ENCODE measurements around the gene APOL3. TPM values are rescaled to one million over a fixed set of nuclear protein-coding genes. Genes with fewer than 3 reads are reported as not detected.
A peak's percentile ranks its signal among the peaks of the same experiment; 100 is the strongest.

APOL3 gene, protein sequence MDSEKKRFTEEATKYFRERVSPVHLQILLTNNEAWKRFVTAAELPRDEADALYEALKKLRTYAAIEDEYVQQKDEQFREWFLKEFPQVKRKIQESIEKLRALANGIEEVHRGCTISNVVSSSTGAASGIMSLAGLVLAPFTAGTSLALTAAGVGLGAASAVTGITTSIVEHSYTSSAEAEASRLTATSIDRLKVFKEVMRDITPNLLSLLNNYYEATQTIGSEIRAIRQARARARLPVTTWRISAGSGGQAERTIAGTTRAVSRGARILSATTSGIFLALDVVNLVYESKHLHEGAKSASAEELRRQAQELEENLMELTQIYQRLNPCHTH
- total RNA-seq (2016; rRNA removed; fragmentation: Illumina TruSeq; extraction: Trizol): 5.4 and 6.3 TPM in 2 replicates
- total RNA-seq (2016; cell fraction: cytosol; rRNA removed; fragmentation: Illumina TruSeq; extraction: Trizol; ENCODE audit: low read depth): 0.71 and 1.1 TPM in 2 replicates
- 5.4 and 5.5 TPM in 2 replicates for total RNA-seq (2016; cell fraction: insoluble cytoplasmic fraction; rRNA removed; fragmentation: Illumina TruSeq; extraction: Trizol)
- total RNA-seq (2016; cell fraction: membrane; rRNA removed; fragmentation: Illumina TruSeq; extraction: Trizol): 2.0 and 3.8 TPM in 2 replicates
- 2.5 and 4.5 TPM in 2 replicates for total RNA-seq (2016; cell fraction: nucleus; rRNA removed; fragmentation: Illumina TruSeq; extraction: Trizol)
- 3.8 and 5.8 TPM in 2 replicates for polyA plus RNA-seq (2011; rRNA removed)
- polyA plus RNA-seq (2011; cell fraction: cytosol; rRNA removed): 4.1 and 4.6 TPM in 2 replicates
- polyA plus RNA-seq (2011; cell fraction: nucleus; rRNA removed): 4.0 and 5.0 TPM in 2 replicates
- 4.2 and 4.9 TPM in 2 replicates for polyA plus RNA-seq (2012)
- 0.36 and 0.58 TPM in 2 replicates for polyA plus RNA-seq (2016; cell fraction: cytosol; fragmentation: Illumina TruSeq; extraction: Trizol; ENCODE audit: low read depth)
- polyA plus RNA-seq (2016; cell fraction: insoluble cytoplasmic fraction; fragmentation: Illumina TruSeq; extraction: Trizol; ENCODE audit: low read depth): 3.5 TPM in 2 replicates
- polyA plus RNA-seq (2016; cell fraction: membrane; fragmentation: Illumina TruSeq; extraction: Trizol; ENCODE audit: low read depth): 1.4 and 1.9 TPM in 2 replicates
- 3.5 and 4.8 TPM in 2 replicates for polyA plus RNA-seq (2016; cell fraction: nucleus; fragmentation: Illumina TruSeq; extraction: Trizol; ENCODE audit: insufficient read depth, low read depth)
- 1.1 and 6.2 TPM in 2 replicates for polyA minus RNA-seq (2011; rRNA and poly(A)+ RNA removed; ENCODE audit: low replicate concordance)
- 2.2 and 2.3 TPM in 2 replicates for polyA minus RNA-seq (2011; cell fraction: cytosol; rRNA and poly(A)+ RNA removed)
- 2.4 and 7.7 TPM in 2 replicates for polyA minus RNA-seq (2011; cell fraction: nucleus; rRNA and poly(A)+ RNA removed)
- percentile 41 among the genes with signal in this experiment for Bru-seq, nascent RNA
- percentile 33 among the genes with signal in this experiment for BruChase-seq, experiment 1, labeled RNA remaining after a 6-hour chase
- BruChase-seq, experiment 2, labeled RNA remaining after a 2-hour chase: percentile 38 among the genes with signal in this experiment
- long read RNA-seq, experiment 1, partial matches to known transcripts: 0 of 1 reads
- long read RNA-seq, experiment 1, other reads (novel, unspliced or antisense): 1 of 1 reads
- long read RNA-seq, experiment 2, partial matches to known transcripts: 4 of 9 reads
- long read RNA-seq, experiment 2, other reads (novel, unspliced or antisense): 5 of 9 reads

DNA sequence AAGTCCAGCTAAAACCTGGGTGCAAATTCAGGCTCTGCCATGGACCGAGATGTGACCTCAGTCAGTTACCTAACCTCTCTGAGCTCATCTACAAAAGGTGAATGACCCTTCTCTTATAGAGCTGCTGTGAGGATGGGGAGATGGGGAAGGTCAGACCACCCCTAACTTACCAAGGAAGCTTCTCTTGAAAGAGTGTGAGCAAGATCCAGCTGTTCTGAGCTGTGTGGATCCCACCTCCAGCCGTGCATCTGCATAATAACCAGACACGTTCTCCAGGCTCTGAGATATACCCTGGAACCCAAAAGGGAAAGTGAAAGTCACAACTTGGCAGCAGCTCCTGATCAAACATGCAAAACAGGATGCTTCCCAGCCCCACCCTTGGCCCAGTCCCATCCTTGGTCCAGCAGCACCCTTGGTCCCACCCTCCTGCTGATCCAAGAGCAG is at the start of gene APOL3:
APOL3 (minus strand) TSS at position 257 of the 444 bp plus-strand sequence. CDS start 11,700 bp downstream, outside the sequence.
- Histone ChIP-seq H3K27me3 (ENCODE audit: control insufficient read depth in 1 of 2, insufficient read depth in 2 of 2, low read length in 2 of 2) (peaks cover 0 to 4% of the 10 kb centered on the region in 2 experiments; a peak in 1 of 5 replicates), H3K4me2 (ENCODE audit: low read depth, low read length) (peak within 1 kb of the TSS; percentile 72), H2AFZ (ENCODE audit: low read length) (no peak within 1 kb of the TSS), H3K9ac (ENCODE audit: insufficient read depth, low read depth, low read length) (peak within 1 kb of the TSS; percentile 32; the same call in 1 of the 2 replicates), H3K9me3 (ENCODE audit: low read length) (no peaks in the 10 kb centered on the region), H3K27ac (ENCODE audit: extremely low read length, insufficient read depth, low read length) (no peak within 1 kb of the TSS), H3K4me3 (replicated peaks in 1 of 3; ENCODE audit: insufficient read depth in 1 of 3, low read depth in 2 of 3, low read length in 3 of 3) (peak within 1 kb of the TSS in 2 of 3 experiments; percentile 42 to 45; a peak in 4 of 6 replicates), H3K4me1 (ENCODE audit: insufficient read depth, low read length) (peaks cover 61% of the 10 kb centered on the region), H3K36me3 (replicated peaks in 1 of 2; ENCODE audit: control insufficient read depth in 1 of 2, insufficient read depth in 2 of 2, low read length in 2 of 2) (no peaks in the 10 kb centered on the region), H4K20me1 (ENCODE audit: insufficient read depth, low read length) (no peaks in the 10 kb centered on the region), H3K79me2 (ENCODE audit: insufficient read depth, low read length) (no peaks in the 10 kb centered on the region)
- no peak for DNase-seq (ENCODE audit: low spot score)
- FAIRE-seq: no peak
- ChIA-PET CTCF (ENCODE audit: low intra/inter-chr PET ratio, low total read pairs) (no interaction called here), POLR2A (interaction anchor here (1.2 to 1.8 kb wide), 2 partner anchors 20 to 79 kb away, joined by 3 to 5 read pairs; partner anchors contain the start of gene APOL2)
- no peak for ATAC-seq
- no TSS peak for BruUV-seq (replicated peaks)
- no peak for TF ChIP-seq JUNB (CRISPR knock-in tag; IDR thresholded peaks at IDR 0.05; ENCODE audit: borderline replicate concordance)
- peak; percentile 53; the same call in 1 of the 2 replicates for TF ChIP-seq IRF2 (CRISPR knock-in tag; IDR thresholded peaks at IDR 0.05)
- no peak for TF ChIP-seq SRSF1 (optimal IDR thresholded peaks at IDR 0.05; ENCODE audit: low read depth, low read length)
- no peak for TF ChIP-seq ZNF263 (CRISPR knock-in tag; IDR thresholded peaks at IDR 0.05)
- no peak for TF ChIP-seq MED13 (CRISPR knock-in tag; IDR thresholded peaks at IDR 0.05)
- TF ChIP-seq ZNF768 (CRISPR knock-in tag; IDR thresholded peaks at IDR 0.05): peak; percentile 51; the same call in 1 of the 2 replicates
- TF ChIP-seq, protein P1, sequence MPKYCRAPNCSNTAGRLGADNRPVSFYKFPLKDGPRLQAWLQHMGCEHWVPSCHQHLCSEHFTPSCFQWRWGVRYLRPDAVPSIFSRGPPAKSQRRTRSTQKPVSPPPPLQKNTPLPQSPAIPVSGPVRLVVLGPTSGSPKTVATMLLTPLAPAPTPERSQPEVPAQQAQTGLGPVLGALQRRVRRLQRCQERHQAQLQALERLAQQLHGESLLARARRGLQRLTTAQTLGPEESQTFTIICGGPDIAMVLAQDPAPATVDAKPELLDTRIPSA (CRISPR knock-in tag; IDR thresholded peaks at IDR 0.05; ENCODE audit: borderline replicate concordance): no peak
- TF ChIP-seq, protein P2, sequence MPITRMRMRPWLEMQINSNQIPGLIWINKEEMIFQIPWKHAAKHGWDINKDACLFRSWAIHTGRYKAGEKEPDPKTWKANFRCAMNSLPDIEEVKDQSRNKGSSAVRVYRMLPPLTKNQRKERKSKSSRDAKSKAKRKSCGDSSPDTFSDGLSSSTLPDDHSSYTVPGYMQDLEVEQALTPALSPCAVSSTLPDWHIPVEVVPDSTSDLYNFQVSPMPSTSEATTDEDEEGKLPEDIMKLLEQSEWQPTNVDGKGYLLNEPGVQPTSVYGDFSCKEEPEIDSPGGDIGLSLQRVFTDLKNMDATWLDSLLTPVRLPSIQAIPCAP (CRISPR knock-in tag; IDR thresholded peaks at IDR 0.05; ENCODE audit: low read depth): peak; percentile 90; the same call in 1 of the 2 replicates
- no peak for TF ChIP-seq HNRNPUL1 (IDR thresholded peaks at IDR 0.05; ENCODE audit: low read depth, low read length)
- no peak for TF ChIP-seq ZNF792 (CRISPR knock-in tag; IDR thresholded peaks at IDR 0.05)
- in situ Hi-C loops (cut with HindIII; ENCODE audit: extremely low pct_ligation_motif_present, low pct_unique_long_range_greater_than_20kb): no loop called here
- intact Hi-C loops (cut with micrococcal nuclease; ENCODE audit: unreplicated experiment): no loop called here
- WGBS (ENCODE audit: low lambda C conversion rate): 0% methylated on average over 3 of the region's 3 CpGs

Measured in HepG2 (cell line).